ENCODE measurements around the gene KRTAP1-3.
"Not testable (repeated sequence)": the region's sequence is repeated elsewhere in the genome, so short reads cannot be mapped to it uniquely, and the experiment has no call there.

The KRTAP1-3 gene

GRCh38 chr17:41009301-41009760, 25.3 kb downstream of the KRTAP1-3 start:
- DNase-seq: no peak

GRCh38 chr17:41008811-41009210, 25.9 kb downstream of the KRTAP1-3 start, which contains the start of gene KRTAP3-1:
KRTAP3-1 (minus strand) TSS chr17:41009128; CDS start chr17:41009074, 54 bp downstream.
- DNase-seq: no peak

GRCh38 chr17:41004397-41004796, 30.3 kb downstream of the KRTAP1-3 start:
- DNase-seq: no peak

GRCh38 chr17:41003926-41004325, 30.7 kb downstream of the KRTAP1-3 start:
- no peak for DNase-seq

- no peak for DNase-seq
These were observed 31.9 kb downstream of the KRTAP1-3 start for GRCh38 chr17:41002814-41003213.

- DNase-seq: no peak
These were observed 32.9 kb downstream of the KRTAP1-3 start for GRCh38 chr17:41001795-41002194.

- not testable (repeated sequence) for DNase-seq
These were observed 35.1 kb downstream of the KRTAP1-3 start, which contains the start of gene KRTAP3-2 for GRCh38 chr17:40999563-40999962. KRTAP3-2 (minus strand) TSS chr17:40999906; CDS start chr17:40999853, 53 bp downstream.

- no peak for DNase-seq
These were observed 37.3 kb downstream of the KRTAP1-3 start for GRCh38 chr17:40997361-40997760.

GRCh38 chr17:40996829-40997228, 37.8 kb downstream of the KRTAP1-3 start:
- DNase-seq: no peak

GRCh38 chr17:40995116-40995515, 39.6 kb downstream of the KRTAP1-3 start:
- DNase-seq: no peak

- DNase-seq: no peak
These were observed 40.8 kb downstream of the KRTAP1-3 start, which contains the start of gene KRTAP3-3 for GRCh38 chr17:40993839-40994238. KRTAP3-3 (minus strand) TSS chr17:40994164; CDS start chr17:40994097, 67 bp downstream.

GRCh38 chr17:40993084-40993483, 41.6 kb downstream of the KRTAP1-3 start:
- DNase-seq: no peak

GRCh38 chr17:40992666-40993065, 42.0 kb downstream of the KRTAP1-3 start:
- DNase-seq: no peak

- DNase-seq: no peak
These were observed 47.8 kb downstream of the KRTAP1-3 start for GRCh38 chr17:40986920-40987319.

GRCh38 chr17:40984226-40984625, 50.4 kb downstream of the KRTAP1-3 start, which contains the start of gene KRT40:
KRT40 (minus strand) TSS chr17:40984326; CDS start chr17:40984273, 53 bp downstream.
- no peak for DNase-seq

Data from stimulated activated naive CD4-positive, alpha-beta T cell treated with Interleukin-2 at 50 U/mL for 16 hours (primary cell).